Activated CD4-positive, alpha-beta T cell treated with anti-CD3 and anti-CD28 coated beads, Interleukin-10, Interleukin-2, amounts not matched to agents 100 ng/mL and 50 ng/mL, durations not matched to agents 16 hours and 8 hours (primary cell): ENCODE measurements around the gene RAET1E.
"Not testable (repeated sequence)": the region's sequence is repeated elsewhere in the genome, so short reads cannot be mapped to it uniquely, and the experiment has no call there.

Source experiments
- DNase-seq: peaks from one replicate; pipeline ENCODE4 v3.0.0-alpha.2; 2020

Gene RAET1E

DNA sequence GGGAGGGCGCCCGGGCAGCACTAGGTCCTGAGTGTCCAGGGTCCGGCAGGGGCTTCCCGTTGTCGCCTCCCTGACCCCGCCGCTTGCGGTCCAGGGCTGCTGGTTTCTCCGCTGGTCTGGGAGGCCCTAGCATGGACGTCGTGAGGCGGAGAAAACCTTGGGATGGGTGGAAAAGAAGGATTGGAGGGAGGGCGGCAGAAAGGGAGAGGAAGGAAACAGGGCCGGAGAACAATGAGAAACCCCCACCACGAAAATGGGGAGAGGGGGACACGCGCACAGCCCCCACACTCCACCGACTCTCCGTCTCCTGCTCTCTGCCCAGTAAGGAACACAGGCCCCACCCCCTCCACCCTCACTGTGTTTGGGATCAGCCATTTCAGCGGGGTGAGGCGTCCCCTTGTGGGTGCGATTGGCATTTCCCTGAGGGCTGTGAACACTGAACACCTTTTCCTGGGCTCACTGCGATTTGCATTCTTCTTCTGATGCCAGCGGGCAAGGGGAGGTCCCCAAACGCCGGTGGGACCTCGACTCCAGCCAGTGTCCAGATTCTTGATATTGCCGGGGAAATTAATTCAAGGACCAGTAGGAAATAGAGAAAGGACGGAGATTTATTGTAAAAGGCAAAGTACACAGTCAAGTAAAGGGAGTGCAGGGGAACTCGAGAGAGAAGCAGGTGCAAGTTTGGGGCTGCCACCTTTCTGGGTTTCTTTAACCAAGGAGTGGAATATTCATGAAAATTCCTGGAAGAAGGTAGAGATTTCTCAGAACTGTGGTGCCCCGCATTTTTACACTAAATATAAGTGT is 28.3 kb upstream of the RAET1E start:
- peak; percentile 83 for DNase-seq

DNA sequence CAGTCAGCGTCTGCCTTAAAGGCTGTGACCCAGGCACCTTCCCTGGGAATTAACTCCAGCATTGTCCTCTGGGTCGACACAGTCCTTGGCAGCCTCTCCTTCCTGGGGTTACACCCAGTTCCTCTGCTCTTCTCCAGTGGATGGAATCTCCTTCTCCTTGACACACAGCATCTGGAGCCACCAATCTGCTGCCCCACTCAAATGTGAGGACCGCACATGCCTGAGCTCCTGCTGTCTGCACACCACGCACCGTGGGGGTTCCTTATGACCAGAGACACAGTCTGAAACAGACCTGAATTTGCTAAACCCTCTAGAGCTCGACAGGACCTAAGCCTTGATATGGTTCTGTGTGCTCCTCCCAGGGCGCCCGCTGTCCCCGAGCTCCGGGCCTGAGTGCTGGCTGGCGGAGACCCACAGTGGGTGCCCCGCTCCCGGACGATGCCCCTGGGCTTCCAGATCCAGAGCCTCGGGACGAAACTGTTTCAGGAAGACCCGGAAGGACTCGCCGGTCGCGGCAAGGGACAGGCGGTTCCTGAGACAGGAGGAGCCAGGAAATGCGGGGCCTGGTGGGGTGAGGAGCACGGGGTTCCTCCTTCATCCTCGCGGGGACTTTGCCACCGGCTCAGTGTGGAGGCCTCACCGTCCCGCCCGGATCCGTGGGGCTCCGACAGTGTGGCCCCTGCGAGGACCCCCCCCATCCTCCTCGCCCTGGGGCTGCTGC is 27.5 kb upstream of the RAET1E start:
- no peak for DNase-seq

DNA sequence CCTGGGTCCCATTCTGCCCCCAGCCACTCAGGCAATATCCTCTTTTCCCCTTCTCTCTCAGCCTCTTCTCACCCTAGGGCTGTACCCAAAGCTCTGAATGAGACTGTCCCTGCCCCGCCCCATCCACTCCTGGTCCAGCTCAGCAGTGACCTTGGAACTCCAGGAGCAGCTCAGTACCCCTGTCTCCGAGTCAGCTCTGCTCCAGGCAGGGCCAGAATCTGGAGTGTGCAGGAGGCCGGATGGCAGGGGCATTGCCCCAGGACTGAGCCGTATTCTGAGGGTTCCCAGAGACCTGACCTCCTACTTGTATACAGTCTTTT is 27.0 kb upstream of the RAET1E start:
- DNase-seq = no peak

DNA sequence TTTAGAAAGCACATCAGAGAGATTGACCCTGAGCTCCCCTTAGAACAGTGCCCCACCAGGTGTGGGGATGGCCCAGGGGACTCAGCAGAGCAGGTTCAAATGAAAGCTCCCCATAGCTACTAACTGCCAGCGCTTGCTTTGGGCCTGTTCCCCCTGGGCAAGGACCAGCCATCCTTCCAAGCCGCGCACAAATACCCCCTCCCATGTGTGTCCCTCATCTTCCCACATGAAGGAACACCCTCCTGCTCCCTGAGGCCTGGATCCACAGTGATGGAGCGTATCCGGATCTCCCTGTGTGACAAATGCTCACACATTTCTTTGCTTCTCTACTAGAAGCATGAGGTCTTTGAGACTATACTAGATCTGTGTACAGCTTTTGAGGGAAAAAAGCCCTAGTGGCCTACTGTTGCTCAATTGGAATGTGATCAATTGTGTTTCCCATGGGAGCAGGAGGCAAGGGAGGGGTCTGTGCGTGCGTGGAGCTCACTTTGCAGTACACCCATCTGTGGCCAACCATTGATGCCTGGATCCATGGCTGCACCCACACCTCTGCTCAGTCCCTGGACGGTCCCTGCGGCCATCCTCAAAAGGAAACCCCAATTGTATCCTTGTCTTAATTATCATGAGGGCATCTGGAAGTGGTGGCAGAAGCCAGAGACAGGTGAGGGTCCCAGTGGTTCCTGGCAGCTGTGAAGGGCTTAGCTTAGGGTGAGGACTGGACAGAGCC is 26.5 kb upstream of the RAET1E start:
- no peak for DNase-seq

DNA sequence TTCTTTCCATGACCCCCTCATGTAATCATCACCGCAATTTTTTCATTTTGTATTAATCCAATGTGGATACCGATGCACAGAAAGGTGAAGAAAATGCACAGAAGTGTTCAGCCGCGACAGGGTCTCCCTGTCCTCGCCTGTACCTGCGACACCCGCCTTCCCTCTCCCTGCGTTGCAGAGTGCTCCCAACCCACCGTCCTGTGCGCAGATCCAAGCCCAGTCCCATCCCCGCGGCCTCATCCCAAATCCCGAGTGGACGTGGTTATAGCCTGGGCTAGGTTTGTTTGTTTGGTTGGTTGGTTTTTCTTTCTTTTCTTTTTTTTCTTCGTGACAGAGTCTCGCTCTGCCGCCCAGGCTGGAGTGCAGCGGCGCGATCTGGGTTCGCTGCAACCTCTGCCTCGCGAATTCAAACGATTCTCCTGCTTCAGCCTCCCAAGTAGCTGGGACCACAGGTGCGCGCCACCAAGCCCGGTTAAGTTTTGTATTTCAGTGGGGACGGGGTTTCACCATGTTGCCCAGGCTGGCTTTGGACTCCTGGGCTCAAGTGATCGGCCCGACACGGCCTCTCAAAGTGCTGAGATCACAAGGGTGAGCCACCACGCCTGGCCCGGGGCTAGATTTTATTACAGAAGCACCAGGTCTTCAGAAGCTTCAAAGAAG is 25.5 kb upstream of the RAET1E start:
- DNase-seq = no peak

DNA sequence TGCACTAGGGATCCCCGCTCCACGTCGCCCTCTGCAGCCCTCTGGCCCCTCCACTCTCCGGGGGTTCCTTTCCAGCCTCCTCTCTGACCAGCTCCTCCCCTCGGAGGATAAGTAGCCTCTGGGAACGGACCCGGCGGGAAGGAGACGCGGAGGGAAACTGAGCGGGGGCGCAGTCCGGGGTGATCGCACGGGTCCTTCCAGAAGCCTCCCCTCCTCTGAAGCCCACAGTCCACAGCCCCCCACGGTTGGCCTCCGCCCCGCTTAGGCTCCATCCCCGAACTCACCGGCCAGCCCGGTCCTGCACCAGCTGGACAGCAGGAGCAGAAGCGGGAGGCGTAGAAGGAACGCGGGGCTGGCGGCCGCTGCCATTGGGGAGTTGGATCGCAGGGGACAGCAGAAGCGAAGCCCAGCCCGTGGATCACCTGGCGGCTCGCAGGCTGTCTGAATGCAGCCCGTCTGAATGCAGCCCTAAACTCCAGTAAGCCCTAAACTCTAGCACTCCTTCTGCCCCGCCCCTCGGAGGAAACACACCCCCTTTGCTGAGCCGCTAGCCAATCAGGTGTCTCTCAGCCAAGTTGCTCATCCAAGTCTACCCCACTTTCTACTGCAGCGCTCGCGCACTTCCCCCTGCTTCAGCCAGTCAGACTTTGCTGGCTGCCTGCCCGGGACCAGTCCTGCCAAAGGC is 24.9 kb upstream of the RAET1E start, which contains the start of gene RAET1G:
Gene RAET1G (minus strand): TSS at position 480 of the 685 bp plus-strand sequence. CDS start 111 bp downstream, at position 369.
- DNase-seq = peak; percentile 84

DNA sequence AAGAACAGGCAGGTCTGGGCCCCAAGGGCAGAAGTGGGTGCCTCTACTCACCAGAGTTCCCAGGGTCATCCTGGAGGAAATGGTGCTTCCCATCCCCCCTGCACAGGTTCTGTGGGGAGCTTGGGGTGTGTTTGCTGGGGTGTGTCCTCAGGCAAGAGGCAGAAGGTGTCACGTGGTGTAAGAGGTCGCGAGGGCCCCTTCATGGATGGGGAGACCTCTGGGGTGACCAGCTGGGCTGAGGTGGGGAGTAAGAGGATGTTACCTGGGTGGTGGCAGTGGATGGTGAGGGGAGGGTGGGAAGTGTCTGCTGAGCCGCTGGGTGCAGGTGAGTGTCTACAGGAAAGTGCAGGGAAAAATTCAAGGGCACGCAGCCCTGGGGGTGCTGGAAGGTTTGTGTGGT is 24.2 kb upstream of the RAET1E start:
- not testable (repeated sequence) for DNase-seq

DNA sequence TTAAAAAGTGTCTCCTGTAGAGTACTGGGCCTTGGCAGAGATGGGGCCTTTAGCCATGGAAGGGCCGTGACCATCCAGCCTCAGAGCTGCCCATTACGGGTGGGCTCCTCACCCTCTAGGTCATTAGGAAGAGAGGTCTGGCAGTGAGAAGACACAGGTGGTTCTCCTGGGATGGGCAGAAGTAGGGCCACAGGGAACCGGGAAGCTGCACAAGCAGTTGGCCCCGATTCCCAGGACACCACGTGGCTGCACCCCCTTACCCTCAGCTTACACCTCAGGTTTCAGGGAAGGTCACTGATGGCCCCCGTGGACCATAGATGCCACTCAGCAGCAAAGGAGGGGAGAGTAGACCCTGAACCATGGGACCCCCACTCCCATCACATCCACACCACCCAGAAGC is 23.4 kb upstream of the RAET1E start:
- no peak for DNase-seq

DNA sequence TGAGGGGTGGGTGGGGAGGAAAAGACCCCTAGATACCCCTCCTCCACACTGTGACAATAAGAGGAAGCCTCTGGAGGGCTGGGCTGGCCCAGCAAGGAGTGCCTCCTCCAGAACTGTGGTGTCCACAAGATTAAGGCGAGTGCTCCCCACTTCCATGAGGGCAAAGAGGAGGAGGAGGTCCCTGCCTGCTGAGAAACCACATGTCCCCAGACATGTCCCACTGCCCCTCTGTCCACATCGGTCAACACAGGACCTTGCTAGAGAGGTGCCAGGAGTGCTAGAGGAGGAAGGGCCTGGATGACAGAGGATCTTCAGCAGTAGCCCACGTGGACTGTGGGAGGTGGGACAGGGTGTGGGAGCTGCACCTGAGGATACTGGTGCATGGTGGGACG is 21.9 kb upstream of the RAET1E start:
- DNase-seq = no peak

DNA sequence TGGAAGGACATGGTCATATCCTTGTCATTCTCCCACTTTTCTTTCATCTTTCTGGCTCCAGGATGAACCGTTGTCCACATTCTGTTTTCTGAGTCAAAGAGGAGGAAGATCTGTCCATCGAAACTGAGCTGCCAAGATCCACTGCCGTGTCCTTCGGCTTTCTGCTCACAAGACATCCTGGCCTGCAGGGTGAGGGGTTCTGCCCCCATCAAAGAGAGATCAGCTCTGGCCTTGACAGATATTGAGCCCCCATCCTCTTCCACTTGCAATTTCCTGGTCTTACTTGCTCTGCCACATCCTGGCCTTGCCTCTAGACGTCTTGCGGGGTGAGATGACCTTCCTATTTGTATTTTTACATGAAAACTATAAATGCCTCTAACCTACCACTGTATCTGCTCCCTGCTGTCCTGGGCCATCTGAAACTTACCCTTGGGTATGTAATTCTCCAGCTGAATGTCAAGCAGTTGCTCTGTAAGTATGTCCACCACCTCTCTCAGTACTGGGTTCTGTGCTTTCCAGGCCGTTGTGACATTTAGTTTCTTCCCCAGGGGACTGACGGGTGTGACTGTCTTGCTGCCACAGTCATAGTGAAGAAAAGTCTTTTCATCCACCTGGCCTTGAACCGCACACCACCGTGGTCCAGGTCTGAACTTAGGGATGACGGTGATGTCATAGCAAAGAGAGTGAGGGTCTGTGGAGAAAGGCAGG is 21.4 kb upstream of the RAET1E start:
- not testable (repeated sequence) for DNase-seq

DNA sequence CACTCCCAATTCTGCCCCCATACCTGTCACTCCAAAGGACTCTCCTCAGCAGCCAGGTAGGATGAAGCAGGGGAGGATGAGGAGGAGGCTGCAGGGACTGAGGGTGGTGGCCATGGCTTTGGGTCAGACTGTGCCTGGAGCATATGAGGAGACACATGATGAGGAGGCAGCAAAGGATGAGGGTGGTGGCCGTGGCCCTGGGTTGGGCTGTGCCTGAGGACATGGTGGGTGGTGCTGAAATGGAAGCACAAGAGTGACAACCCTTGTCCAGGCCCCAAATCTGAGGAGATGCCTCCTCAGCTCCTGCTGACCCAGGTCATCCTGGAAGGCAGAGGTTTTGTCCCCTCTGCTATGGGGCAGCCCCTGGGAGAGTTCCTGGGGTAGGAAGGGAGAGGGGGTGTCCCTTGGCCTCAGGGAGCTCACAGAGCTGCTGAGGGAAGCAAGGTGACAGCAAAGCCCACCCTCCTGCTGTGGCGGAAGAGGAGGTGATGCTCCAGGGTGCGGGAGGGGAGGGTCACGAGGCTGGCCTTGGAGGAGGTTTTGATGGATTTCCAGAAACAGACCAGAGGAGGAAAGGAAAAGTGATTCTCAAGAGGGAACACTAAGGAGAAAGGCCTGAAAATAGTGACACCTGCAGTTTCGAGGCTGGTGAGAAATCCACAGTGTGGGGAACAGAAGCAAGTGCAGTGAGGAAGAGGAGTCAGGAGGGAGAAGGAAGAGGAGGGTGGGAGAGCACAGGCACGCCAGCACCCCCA is 20.4 kb upstream of the RAET1E start:
- DNase-seq = no peak

DNA sequence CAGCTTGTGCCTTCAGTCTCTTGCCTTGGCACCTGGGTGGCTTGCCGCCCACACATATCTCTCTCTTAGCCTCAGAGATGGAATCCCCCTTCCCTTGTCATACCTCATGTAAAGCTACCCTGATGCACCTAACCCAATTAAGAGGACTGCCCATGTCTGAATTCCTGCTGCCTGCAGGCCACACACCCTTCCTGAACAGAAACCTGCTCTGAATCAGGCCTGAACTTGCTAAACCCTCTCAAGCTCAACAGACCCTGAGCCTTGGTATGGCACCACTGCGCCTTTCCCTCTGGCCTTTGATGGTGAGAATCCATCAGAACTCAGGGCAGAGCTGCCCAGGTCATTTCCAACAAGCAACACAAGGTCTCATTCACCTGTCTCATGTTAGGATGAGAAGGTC is 19.8 kb upstream of the RAET1E start:
- no peak for DNase-seq

DNA sequence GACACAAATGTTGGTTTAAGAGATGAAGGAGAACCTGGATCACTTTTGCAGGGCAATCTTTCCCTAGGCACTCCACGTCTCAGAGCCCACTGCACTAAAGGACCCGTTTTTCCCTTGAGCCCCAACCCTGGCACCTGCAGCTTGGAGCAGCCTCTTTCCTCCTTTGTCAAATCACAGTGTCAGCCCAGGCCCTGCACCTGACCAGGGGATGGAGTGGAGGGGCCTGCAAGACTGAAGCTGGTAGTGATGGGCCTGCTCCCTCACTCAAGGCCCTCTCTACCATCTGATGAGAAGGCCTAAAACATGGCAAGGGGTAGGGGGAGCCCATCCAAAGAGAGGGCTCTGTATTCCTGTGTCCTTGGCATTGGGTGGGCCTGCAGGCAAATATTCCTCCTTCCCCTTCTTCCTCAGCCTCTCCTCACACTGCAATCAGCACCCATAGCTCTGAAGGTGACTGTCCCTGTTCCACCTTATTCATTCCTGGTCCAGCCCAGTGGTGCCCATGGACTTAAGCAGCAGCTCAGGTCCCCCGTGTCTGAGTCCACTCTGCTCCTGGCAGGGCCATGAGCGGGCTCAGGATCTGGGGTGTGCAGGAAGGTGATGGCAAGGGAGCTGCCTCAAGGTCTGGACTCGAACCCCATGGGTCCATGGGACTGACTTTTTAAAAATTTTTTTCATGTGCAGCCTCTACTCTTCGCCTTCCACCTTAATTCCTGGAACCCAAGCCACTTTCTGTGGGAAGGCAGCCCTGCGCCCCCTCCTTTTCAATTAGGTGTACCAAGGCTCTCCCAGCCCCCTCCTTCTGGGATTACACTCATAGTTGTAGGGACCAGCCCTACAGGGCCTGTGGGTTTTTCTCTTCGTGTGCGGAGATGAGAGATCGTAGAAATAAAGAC is 18.3 kb upstream of the RAET1E start:
- DNase-seq = no peak

DNA sequence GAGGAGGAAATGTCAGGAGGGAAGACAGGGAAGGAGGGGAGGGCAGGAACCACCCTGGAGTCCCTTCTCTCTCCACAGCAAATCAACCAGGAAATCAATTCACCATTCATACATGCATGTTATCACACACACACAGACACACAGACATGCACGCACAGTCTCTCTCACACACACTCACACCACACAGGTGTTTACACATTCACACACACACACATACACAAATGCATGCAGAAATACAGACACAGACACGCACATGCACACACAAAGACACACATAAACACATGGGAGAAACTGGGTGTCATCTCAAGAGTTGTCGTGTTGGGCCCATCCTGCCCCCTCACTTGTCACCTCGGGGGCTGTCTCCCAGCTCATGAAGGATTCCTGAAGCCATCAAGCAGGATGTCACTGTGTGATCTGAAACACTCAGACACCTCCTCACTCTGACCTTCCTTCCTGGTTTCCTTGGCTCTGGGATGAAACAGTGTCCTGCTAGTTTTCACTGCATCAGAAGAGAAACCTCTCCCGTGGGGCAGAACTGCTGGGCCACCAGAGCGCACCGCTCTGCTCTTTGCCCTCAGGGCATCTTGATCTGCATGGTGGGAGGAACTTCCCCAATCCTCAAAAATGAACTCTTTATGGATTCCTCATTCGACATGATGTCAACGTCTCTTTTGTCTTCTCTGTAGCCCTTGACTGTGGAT is 15.8 kb upstream of the RAET1E start:
- DNase-seq = no peak

DNA sequence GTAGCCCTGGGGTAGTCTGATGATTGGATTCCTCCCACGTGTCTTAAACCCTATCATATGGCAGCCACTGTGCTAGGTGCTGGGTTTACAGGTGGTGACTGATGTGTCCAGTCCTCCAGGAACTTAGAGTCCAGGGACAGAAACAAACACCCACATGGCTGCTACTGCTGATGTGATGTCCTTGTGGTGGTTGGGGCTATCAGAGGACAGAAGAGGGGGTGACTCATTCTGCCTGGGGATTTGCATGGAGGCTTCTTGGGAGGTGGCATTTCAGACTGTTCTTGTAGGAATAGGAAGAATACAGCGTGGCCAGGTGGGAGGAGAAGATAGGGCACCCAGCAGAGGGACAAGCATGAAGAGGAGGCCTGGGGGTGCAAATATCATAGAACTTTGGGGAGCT is 15.2 kb upstream of the RAET1E start:
- no peak for DNase-seq

DNA sequence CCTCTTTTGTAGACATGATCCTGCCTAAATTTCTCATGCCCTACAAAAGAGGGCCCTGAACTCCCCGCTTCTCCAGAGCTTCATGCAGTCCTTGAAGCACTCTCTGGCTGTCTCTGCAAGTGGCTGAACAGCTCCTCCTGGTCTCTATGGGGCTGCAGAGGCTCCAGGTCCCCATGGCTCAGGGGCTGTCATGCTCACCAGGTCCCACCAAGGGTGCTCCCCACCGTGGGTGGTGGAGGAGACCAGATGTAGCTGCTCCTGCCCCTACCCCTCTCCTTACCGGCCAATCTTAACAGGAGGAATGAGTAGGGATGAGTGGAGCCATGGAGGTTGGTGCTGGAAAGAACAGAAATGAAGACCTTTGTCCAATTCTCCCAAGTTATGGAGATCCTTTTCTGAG is 14.8 kb upstream of the RAET1E start:
- not testable (repeated sequence) for DNase-seq

DNA sequence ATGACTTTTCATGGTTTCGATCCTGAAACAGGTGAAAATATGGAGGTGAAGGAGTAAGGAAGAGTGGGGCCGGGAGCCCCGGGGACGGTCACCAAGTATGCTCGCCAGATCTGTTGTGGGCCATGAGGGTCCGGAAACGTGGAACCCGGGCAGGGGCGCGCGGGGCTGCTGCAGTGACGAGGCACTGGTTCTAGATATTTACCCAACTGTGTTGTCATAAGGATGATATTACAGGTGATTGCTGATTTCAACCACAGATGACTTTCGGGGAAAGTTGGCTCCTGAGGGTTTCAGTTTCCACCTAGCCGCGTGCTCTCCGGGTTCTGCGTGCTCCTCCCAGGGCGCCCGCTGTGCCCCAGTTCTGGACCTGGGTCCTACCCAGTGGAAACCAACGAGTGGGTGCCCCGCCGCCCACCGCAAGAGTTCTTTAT is 12.8 kb upstream of the RAET1E start:
- DNase-seq = no peak

DNA sequence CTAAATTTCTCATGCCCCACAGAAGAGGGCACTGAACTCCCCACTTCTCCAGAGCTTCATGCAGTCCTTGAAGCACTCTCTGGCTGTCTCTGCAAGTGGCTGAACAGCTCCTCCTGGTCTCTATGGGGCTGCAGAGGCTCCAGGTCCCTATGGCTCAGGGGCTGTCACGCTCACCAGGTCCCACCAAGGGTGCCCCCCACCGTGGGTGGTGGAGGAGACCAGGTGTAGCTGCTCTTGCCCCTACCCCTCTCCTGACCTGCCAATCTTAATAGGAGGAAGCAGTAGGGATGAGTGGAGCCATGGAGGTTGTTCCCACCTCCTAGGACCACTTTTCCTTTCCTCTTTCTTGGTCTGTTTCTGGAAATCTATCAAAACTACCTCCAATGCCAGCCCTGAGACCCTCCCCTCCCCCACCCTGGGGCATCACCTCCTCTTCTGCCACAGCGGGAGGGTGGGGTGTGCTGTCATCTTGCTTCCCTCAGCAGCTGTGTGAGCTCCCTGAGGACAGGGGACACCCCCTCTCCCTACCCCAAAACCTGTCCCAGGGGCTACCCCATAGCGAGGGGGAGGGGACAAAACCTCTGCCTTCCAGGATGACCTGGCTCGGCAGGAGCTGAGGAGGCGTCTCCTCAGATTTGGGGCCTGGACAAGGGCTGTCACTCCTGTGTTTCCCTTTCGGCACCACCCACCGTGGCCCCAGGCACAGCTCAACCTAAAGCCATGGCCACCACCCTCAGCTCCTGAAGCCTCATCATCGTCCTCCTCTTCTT is 12.0 kb upstream of the RAET1E start:
- DNase-seq = no peak

DNA sequence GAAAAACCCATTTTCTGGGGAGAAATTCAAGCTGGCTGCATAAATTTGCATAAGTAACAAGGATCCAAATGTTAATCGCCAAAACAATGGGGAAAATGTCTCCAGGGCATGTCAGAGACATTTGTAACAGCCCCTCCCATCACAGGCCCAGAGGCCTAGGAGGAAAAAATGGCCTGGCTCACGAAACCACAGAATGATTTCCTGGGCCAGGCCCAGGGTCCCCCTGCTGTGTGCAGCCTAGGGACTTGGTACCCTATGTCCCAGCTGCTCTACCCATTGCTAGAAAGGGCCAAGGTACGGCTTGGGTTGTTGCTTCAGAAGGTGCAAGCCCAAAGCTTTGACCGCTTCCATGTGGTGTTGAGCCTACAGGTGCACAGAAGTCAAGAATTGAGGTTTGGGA is 10.6 kb upstream of the RAET1E start:
- DNase-seq = not testable (repeated sequence)
